GM23248 (cell line): ENCODE measurements around the gene SV2B. TPM values are rescaled to one million over a fixed set of nuclear protein-coding genes. Genes with fewer than 3 reads are reported as not detected.

Experiments used
- DNase-seq: peaks from one replicate; pipeline ENCODE4 v3.0.0-alpha.2; 2015
- H2AFZ ChIP-seq: fragments of 200-600 bp; sonication (generic); 2 replicates; pipeline ENCODE4 v1.6.1; 2016; ENCODE audit warnings: antibody characterized with exemption
- H3F3A ChIP-seq: fragments of 200-600 bp; sonication (generic); 2 replicates; pipeline ENCODE4 v1.6.1; 2016; ENCODE audit warnings: mild to moderate bottlenecking, antibody characterized with exemption, mixed run types; ENCODE audit not compliant: insufficient read depth
- H3K27ac ChIP-seq: fragments of 200-600 bp; sonication (generic); 2 replicates; pipeline ENCODE4 v1.5.1; 2016; ENCODE audit warnings: mild to moderate bottlenecking
- H3K27me3 ChIP-seq: fragments of 200-600 bp; sonication (generic); replicated peaks from 2 replicates; pipeline ENCODE4 v1.6.1; 2016; ENCODE audit warnings: mild to moderate bottlenecking; ENCODE audit not compliant: insufficient read depth
- H3K36me3 ChIP-seq: fragments of 200-600 bp; sonication (generic); 2 replicates; pipeline ENCODE4 v1.6.1; 2016; ENCODE audit warnings: low read depth, mild to moderate bottlenecking
- H3K4me1 ChIP-seq: fragments of 200-600 bp; sonication (generic); 2 replicates; pipeline ENCODE4 v1.6.1; 2016; ENCODE audit warnings: mild to moderate bottlenecking; ENCODE audit not compliant: insufficient read depth
- H3K4me2 ChIP-seq: fragments of 200-600 bp; sonication (generic); one replicate; pipeline ENCODE4 v1.6.1; 2016; ENCODE audit warnings: mild to moderate bottlenecking; ENCODE audit not compliant: unreplicated experiment
- H3K4me3 ChIP-seq: fragments of 200-600 bp; sonication (generic); 2 replicates; pipeline ENCODE4 v1.5.1; 2016; ENCODE audit warnings: mild to moderate bottlenecking
- H3K79me2 ChIP-seq: fragments of 200-600 bp; sonication (generic); 2 replicates; pipeline ENCODE4 v1.6.1; 2016; ENCODE audit warnings: mild to moderate bottlenecking; ENCODE audit not compliant: insufficient read depth
- H3K9ac ChIP-seq: fragments of 200-600 bp; sonication (generic); 2 replicates; pipeline ENCODE4 v1.6.1; 2016; ENCODE audit warnings: mild to moderate bottlenecking
- H3K9me2 ChIP-seq: fragments of 200-600 bp; sonication (generic); 2 replicates; pipeline ENCODE4 v1.6.1; 2016; ENCODE audit warnings: mixed run types, mild to moderate bottlenecking, moderate library complexity; ENCODE audit not compliant: insufficient read depth
- H3K9me3 ChIP-seq: fragments of 200-600 bp; sonication (generic); one replicate; pipeline ENCODE4 v1.6.1; 2017; ENCODE audit warnings: low read depth
- H4K20me1 ChIP-seq: fragments of 200-600 bp; sonication (generic); 2 replicates; pipeline ENCODE4 v1.6.0; 2016; ENCODE audit not compliant: insufficient read depth
- EZH2 ChIP-seq: fragments of 200-600 bp; sonication (generic); IDR thresholded peaks from 2 replicates; pipeline ENCODE4 v1.6.1; 2018; ENCODE audit warnings: antibody characterized with exemption, mild to moderate bottlenecking; ENCODE audit not compliant: insufficient read depth, poor library complexity, severe bottlenecking
- EZH2phosphoT487 ChIP-seq: fragments of 200-600 bp; sonication (generic); IDR thresholded peaks from 2 replicates; pipeline ENCODE4 v1.6.1; 2018; ENCODE audit warnings: antibody characterized with exemption, moderate library complexity, mild to moderate bottlenecking, low read depth; ENCODE audit not compliant: insufficient read depth
- WGBS, 2 experiments: methylation state at CpG; one replicate each; pipeline ENCODE4 v1.1.6; 2015 to 2017; ENCODE audit warnings: low lambda C conversion rate in 2 of 2, low coverage in 1 of 2; ENCODE audit errors: missing lambda C conversion rate in 2 of 2; 5-methylcytosine and 5-hydroxymethylcytosine counted together
- in situ Hi-C: fragments of 300-500 bp; cut with MboI; formaldehyde crosslinking; loops from 2 replicates; pipeline ENCODE4 v1.15.0; 2020
- polyA plus RNA-seq: library from polyadenylated mRNA; unstranded; fragments of >200 nt; fragmentation: Nextera tagmentation; extraction: Ambion mirVana; gene quantifications from 2 replicates; pipeline ENCODE4 v1.2.1, GENCODE V29; 2016
- total RNA-seq: library from RNA; depleted of rRNA; stranded (reverse); fragments of >200 nt; shearing (Covaris generic); gene quantifications from 2 replicates; pipeline ENCODE4 v1.2.3, GENCODE V29; 2014

Gene SV2B
- total and polyA plus RNA-seq, 2 experiments from 2014 or later = not detected

- H3K79me2 ChIP-seq = no peaks in the 10 kb centered on the region
- H2AFZ ChIP-seq = no peak overlapping the region
- WGBS, 2 experiments = 52 to 56% methylated on average over 11 of the region's 11 CpGs
- H3K27me3 ChIP-seq = no peaks in the 10 kb centered on the region; the same call in 1 of the 2 replicates
- H3K27ac ChIP-seq = no peak overlapping the region
- H3K9me2 ChIP-seq = no peaks in the 10 kb centered on the region
- H3K9ac ChIP-seq = no peak overlapping the region
- no peak for TF ChIP-seq EZH2phosphoT487
- no peak for TF ChIP-seq EZH2
- H3K4me2 ChIP-seq = no peak overlapping the region
- no peaks in the 10 kb centered on the region for H4K20me1 ChIP-seq
- no peaks in the 10 kb centered on the region for H3K9me3 ChIP-seq
- no peaks in the 10 kb centered on the region for H3K4me1 ChIP-seq
- no peak overlapping the region for H3K4me3 ChIP-seq
- no peak for DNase-seq
- in situ Hi-C loops = no loop called here
- no peaks in the 10 kb centered on the region for H3F3A ChIP-seq
- no peaks in the 10 kb centered on the region for H3K36me3 ChIP-seq
Observed at GRCh38 chr15:91110407-91110806, 10.3 kb downstream of the SV2B start.

- Histone ChIP-seq H3K9me3 (no peaks in the 10 kb centered on the region), H3K27ac (no peak overlapping the region), H3K36me3 (no peaks in the 10 kb centered on the region), H3K4me3 (no peak overlapping the region), H3F3A (no peaks in the 10 kb centered on the region), H3K27me3 (no peaks in the 10 kb centered on the region; the same call in 1 of the 2 replicates), H2AFZ (no peak overlapping the region), H3K4me2 (no peak overlapping the region), H3K79me2 (no peaks in the 10 kb centered on the region), H4K20me1 (no peaks in the 10 kb centered on the region), H3K9me2 (no peaks in the 10 kb centered on the region), H3K4me1 (no peaks in the 10 kb centered on the region), H3K9ac (no peak overlapping the region)
- TF ChIP-seq EZH2 (no peak), EZH2phosphoT487 (no peak)
- WGBS, 2 experiments = 37 to 46% methylated on average over 6 of the region's 6 CpGs
- in situ Hi-C loops = no loop called here
- no peak for DNase-seq
Observed at GRCh38 chr15:91113030-91113429, 13.0 kb downstream of the SV2B start.

- no peaks in the 10 kb centered on the region for H3K4me1 ChIP-seq
- H3K36me3 ChIP-seq = no peaks in the 10 kb centered on the region
- no peak overlapping the region for H3K9ac ChIP-seq
- no peaks in the 10 kb centered on the region for H3K79me2 ChIP-seq
- no peak overlapping the region for H3K4me3 ChIP-seq
- 28 to 39% methylated on average over 5 of the region's 5 CpGs for WGBS, 2 experiments
- TF ChIP-seq EZH2phosphoT487 = no peak
- no peak for TF ChIP-seq EZH2
- no peaks in the 10 kb centered on the region; the same call in 1 of the 2 replicates for H3K27me3 ChIP-seq
- no peaks in the 10 kb centered on the region for H4K20me1 ChIP-seq
- DNase-seq = no peak
- H3K9me2 ChIP-seq = no peaks in the 10 kb centered on the region
- in situ Hi-C loops = no loop called here
- no peak overlapping the region for H3K27ac ChIP-seq
- H3K9me3 ChIP-seq = no peaks in the 10 kb centered on the region
- H3K4me2 ChIP-seq = no peak overlapping the region
- H2AFZ ChIP-seq = no peak overlapping the region
- no peaks in the 10 kb centered on the region for H3F3A ChIP-seq
Observed at GRCh38 chr15:91114301-91114700, 14.2 kb downstream of the SV2B start.

GRCh38 chr15:91116113-91117067 lies 16.3 kb downstream of the SV2B start:
- Histone ChIP-seq H3K4me3 (no peak overlapping the region), H3K79me2 (no peaks in the 10 kb centered on the region), H3K27ac (no peak overlapping the region), H3K9me3 (no peaks in the 10 kb centered on the region), H2AFZ (no peak overlapping the region), H3K4me1 (no peaks in the 10 kb centered on the region), H3K27me3 (no peaks in the 10 kb centered on the region; the same call in 1 of the 2 replicates), H3K4me2 (no peak overlapping the region), H3K9ac (no peak overlapping the region), H4K20me1 (no peaks in the 10 kb centered on the region), H3K36me3 (no peaks in the 10 kb centered on the region), H3F3A (no peaks in the 10 kb centered on the region), H3K9me2 (no peaks in the 10 kb centered on the region)
- TF ChIP-seq EZH2 = no peak
- DNase-seq = no peak
- in situ Hi-C loops = no loop called here
- WGBS, 2 experiments = 28 to 29% methylated on average over 9 of the region's 9 CpGs
